ENCODE measurements around the gene SOX10.

SOX10 gene

GRCh38 chr22:37929390-37929789, 55.0 kb downstream of the SOX10 start:
- no peak for DNase-seq

- DNase-seq: no peak
Observed at GRCh38 chr22:37927637-37927936, 56.8 kb downstream of the SOX10 start.

- DNase-seq: no peak
Observed at GRCh38 chr22:37926771-37927636, 57.4 kb downstream of the SOX10 start.

- no peak for DNase-seq
Observed at GRCh38 chr22:37926358-37926757, 58.0 kb downstream of the SOX10 start.

GRCh38 chr22:37925767-37926166, 58.6 kb downstream of the SOX10 start:
- DNase-seq: no peak

- no peak for DNase-seq
Observed at GRCh38 chr22:37925330-37925729, 59.0 kb downstream of the SOX10 start.

- no peak for DNase-seq
Observed at GRCh38 chr22:37924386-37925065, 59.8 kb downstream of the SOX10 start.

- DNase-seq: no peak
Observed at GRCh38 chr22:37923927-37924326, 60.4 kb downstream of the SOX10 start.

Data from RPMI8226 (cell line).